ENCODE data around the gene AURKA.
A peak's percentile ranks its signal among the peaks of the same experiment; 100 is the strongest.

AURKA gene

GRCh38 chr20:56392132-56392880 is at the start of gene AURKA, which contains the start of gene CSTF1:
Gene AURKA, minus strand, starts transcription at chr20:56392215. Its CDS starts 4,018 bp downstream, at chr20:56388197.
Gene CSTF1, plus strand, starts transcription at chr20:56392645. Its CDS starts 2,908 bp downstream, at chr20:56395553.
- peak; percentile 98 to 99 for DNase-seq (ENCODE audit: extremely low read depth in 1 of 2, low read depth in 1 of 2)

GRCh38 chr20:56440346-56441007 is 48.5 kb upstream of the AURKA start:
- peak in 1 of 2 donors; percentile 28 for DNase-seq (ENCODE audit: extremely low read depth in 1 of 2, low read depth in 1 of 2)

GRCh38 chr20:56439771-56440291 is 47.8 kb upstream of the AURKA start:
- no peak for DNase-seq (ENCODE audit: extremely low read depth in 1 of 2, low read depth in 1 of 2)

- no peak for DNase-seq (ENCODE audit: extremely low read depth in 1 of 2, low read depth in 1 of 2)
Measured at GRCh38 chr20:56438284-56438683, 46.3 kb upstream of the AURKA start.

DNA sequence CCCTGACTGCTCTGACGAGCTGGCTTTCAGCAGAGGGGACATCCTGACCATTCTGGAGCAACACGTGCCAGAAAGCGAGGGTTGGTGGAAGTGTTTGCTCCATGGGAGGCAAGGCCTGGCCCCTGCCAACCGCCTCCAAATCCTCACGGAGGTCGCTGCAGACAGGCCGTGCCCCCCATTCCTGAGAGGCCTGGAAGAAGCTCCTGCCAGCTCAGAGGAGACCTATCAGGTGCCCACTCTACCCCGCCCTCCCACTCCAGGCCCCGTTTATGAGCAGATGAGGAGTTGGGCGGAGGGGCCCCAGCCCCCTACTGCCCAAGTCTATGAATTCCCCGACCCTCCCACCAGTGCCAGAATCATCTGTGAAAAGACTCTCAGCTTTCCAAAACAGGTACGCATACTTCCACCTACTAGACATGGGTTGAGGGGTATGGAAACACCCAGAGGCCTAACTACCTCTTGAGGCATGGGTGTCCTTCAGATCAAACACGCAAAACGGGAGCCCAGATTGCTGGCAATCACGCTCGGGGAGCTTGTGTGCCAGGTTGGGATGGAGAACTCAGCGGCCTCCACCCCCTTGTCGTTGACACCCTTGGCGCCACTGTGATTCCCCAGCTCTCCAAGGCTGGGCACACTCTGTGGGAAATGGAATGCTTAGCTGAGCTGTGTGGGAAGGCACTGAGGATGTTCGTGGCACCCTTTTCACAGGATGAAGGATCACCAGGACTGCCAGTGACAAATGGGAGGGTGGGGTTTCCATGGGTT is 45.4 kb upstream of the AURKA start:
- no peak for DNase-seq (ENCODE audit: extremely low read depth in 1 of 2, low read depth in 1 of 2)

DNA sequence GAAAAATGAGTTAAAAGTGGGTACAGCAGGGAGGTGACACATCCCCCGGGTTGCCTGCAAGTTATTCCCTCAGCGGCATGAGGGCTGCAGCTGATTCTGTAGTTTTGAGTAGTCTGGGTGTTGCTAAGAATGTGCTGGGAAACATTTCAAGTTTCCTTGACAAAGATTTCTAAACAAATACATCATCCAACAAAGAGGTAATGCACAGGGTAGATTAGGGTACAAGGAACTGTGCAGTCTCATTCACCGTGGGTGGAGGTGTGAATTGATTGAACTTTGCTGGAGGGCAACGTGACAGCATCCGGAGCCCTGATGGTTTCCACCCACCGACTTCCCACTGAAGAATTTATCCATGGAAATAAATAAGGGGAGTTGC is 41.9 kb upstream of the AURKA start:
- no peak for DNase-seq (ENCODE audit: extremely low read depth in 1 of 2, low read depth in 1 of 2)

DNA sequence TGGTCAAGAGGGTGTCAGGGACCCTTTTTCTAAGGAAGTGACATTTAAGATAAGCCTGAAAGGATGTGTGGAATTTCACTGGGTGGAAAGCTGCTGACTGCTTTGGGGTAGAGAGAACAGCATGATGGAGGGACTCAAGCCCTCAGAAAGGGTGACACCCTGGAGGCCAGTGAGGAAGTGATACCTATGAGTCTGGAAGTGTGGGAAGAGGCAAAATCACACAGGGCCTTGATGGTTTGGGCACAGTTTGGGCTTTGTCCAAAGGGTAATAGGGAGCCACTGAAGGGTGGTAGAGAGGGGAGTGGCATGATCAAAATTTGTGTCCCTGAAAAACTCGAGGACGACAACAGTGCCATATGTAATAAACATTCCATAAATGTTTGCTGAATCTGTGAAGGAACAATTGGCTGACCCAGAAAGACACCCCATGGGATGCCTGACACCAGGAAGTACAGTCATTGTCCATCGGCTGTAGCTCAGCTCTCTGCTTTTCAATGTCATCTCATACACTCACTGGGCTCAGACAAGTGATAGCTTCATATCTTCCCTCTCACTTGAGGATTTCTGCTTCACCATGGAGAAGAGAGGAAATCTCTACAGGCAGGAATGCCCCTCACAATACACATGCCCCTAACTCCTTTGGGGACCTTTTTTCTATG is 41.3 kb upstream of the AURKA start:
- DNase-seq (ENCODE audit: extremely low read depth in 1 of 2, low read depth in 1 of 2) = no peak

DNA sequence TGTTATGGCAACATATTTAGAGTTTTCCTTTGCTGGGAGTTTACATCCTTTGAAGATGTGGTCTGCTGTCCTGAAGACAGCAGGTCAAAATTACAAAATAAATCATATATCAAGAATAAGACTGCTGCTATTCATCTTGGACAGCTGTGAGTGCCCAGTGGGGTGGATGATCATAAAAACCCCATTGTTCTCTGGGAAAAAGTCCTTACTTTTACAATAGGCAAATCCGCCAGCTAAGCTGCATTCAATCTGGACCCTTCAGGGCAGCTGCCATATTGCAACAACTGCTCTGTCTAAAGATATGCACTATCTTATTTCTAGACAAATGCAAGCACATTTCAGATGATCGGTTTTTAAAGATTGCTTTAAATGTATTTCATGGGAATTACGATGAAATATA is 39.5 kb upstream of the AURKA start:
- DNase-seq (ENCODE audit: extremely low read depth in 1 of 2, low read depth in 1 of 2) = no peak

GRCh38 chr20:56430957-56431356 is 38.9 kb upstream of the AURKA start:
- DNase-seq (ENCODE audit: extremely low read depth in 1 of 2, low read depth in 1 of 2) = no peak

GRCh38 chr20:56430461-56430860 is 38.4 kb upstream of the AURKA start:
- DNase-seq (ENCODE audit: extremely low read depth in 1 of 2, low read depth in 1 of 2) = no peak

DNA sequence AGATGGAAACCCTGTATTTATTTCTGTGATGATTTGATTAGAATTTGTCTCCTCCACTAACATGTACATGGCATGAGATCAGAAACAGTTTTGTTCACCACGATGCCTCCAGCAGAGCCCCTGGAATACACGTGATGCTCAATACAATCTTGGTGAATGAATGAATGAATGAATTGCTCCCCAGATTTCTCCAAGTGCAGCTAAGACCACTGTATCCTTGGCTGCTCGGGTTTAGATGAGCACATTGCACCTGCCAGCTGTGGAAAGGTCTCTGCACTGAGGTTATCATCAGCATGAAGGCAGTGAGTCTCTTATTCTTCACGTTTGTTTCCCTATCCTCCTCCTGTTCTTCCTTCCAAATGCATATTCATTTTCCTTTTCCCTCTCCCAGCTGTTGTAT is 37.9 kb upstream of the AURKA start:
- no peak for DNase-seq (ENCODE audit: extremely low read depth in 1 of 2, low read depth in 1 of 2)

DNA sequence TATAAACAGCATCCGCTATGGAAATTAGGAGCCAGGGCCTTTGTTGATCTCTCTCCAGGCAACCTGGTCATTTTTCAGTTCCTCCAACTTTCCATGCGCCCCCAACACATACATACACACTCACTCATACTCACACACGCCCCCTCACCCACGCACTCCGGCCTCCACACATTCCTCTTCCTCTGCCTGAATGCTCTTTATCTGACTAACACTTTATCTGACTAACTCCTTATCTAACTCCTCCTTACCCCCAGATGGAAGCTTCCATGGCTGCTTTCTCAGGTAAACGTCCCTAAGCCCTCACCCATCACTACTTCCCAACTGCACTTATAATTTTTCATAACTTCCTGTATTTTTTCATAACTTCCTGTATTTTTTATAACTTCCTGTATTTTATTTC is 37.5 kb upstream of the AURKA start:
- DNase-seq (ENCODE audit: extremely low read depth in 1 of 2, low read depth in 1 of 2) = no peak

- no peak for DNase-seq (ENCODE audit: extremely low read depth in 1 of 2, low read depth in 1 of 2)
Measured at GRCh38 chr20:56428881-56429280, 36.9 kb upstream of the AURKA start.

GRCh38 chr20:56428410-56428809 is 36.4 kb upstream of the AURKA start:
- no peak for DNase-seq (ENCODE audit: extremely low read depth in 1 of 2, low read depth in 1 of 2)

GRCh38 chr20:56427797-56428196 is 35.8 kb upstream of the AURKA start:
- DNase-seq (ENCODE audit: extremely low read depth in 1 of 2, low read depth in 1 of 2) = no peak

DNA sequence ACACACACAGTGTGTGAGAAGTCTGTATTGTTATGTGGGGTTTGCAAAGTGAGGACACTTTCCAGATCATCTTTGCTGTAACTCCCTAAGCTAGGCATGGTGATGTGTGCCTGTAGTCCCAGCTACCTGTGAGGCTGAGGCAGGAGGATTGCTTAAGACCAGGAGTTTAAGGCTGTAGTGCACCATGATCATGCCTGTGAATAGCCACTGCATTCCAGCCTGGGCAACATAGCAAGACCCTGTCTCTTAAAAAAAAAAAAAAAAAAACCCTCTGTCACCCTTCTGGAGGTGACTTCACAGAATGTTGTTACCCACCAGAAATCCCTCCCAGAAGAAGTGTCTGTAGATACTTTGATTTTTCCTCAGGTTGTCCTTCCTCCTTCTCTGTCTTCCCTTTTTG is 34.9 kb upstream of the AURKA start:
- DNase-seq (ENCODE audit: extremely low read depth in 1 of 2, low read depth in 1 of 2) = no peak

DNA sequence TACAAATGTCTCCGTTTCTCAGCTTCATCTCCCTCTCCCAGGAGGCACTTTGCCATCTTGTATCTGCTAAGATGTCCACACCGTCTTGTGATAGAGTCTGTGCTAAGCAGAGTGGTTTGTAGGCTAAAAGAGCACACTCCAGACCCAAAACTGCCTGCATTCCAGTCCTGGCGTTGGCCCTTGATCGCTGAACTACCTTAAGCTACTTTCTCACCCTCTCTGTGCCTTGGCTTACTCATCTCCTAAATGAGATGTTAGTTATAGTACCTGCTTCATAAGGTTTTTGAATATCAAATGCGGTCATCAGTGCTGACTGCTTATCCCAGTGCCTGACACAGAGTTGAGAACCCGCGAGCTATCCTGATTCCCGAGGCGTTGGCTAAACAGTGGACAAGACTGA is 34.0 kb upstream of the AURKA start:
- no peak for DNase-seq (ENCODE audit: extremely low read depth in 1 of 2, low read depth in 1 of 2)

GRCh38 chr20:56424931-56425330 is 32.9 kb upstream of the AURKA start:
- no peak for DNase-seq (ENCODE audit: extremely low read depth in 1 of 2, low read depth in 1 of 2)

- DNase-seq (ENCODE audit: extremely low read depth in 1 of 2, low read depth in 1 of 2) = no peak
Measured at GRCh38 chr20:56423886-56424285, 31.9 kb upstream of the AURKA start.

GRCh38 chr20:56423211-56423610 is 31.2 kb upstream of the AURKA start:
- DNase-seq (ENCODE audit: extremely low read depth in 1 of 2, low read depth in 1 of 2) = no peak

DNA sequence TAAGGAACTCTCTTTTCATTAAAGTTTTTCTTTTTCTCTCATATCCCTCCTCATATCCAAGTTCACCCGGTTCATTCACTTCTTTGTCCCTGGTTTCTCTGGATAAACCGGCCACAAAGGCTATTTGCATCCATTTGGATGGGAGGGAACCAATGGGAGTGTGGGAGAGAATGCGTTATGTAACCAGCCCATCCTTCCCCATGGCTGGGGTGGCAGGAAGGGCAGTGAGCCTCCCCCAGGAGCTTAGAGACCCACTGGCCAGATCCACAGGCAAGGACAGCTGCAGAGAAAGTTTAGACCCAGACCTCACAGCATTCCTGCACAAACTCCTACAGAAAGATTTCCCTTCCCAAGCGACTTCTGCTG is 30.8 kb upstream of the AURKA start:
- no peak for DNase-seq (ENCODE audit: extremely low read depth in 1 of 2, low read depth in 1 of 2)
